Activated CD4-positive, alpha-beta T cell treated with anti-CD3 and anti-CD28 coated beads, Interleukin-2, amount 10 ng/mL, durations not matched to agents 7 days and 5 days (primary cell): ENCODE results near the gene VIM. TPM values are rescaled to one million over a fixed set of nuclear protein-coding genes. Genes with fewer than 3 reads are reported as not detected.

ENCODE experiments used
- CTCF ChIA-PET: fragments of 350-600 bp; sonication (Branson Sonifier 250); formaldehyde crosslinking; loops from one replicate; lab custom pipeline; 2021; ENCODE audit warnings: antibody characterized with exemption; lab: Charles Lee
- POLR2A ChIA-PET: fragments of 350-600 bp; sonication (Branson Sonifier 250); formaldehyde crosslinking; loops from one replicate; lab custom pipeline; 2021; ENCODE audit warnings: antibody characterized with exemption; lab: Charles Lee
- DNase-seq: peaks from one replicate; pipeline ENCODE4 v3.0.0-alpha.2; 2020
- H3K27ac Mint-ChIP-seq: one replicate; pipeline ENCODE4 v1.8.0; 2021; ENCODE audit warnings: mild to moderate bottlenecking, moderate library complexity, mixed read lengths
- H3K27me3 Mint-ChIP-seq: one replicate; pipeline ENCODE4 v1.8.0; 2021; ENCODE audit warnings: mixed read lengths
- H3K36me3 Mint-ChIP-seq: one replicate; pipeline ENCODE4 v1.8.0; 2021; ENCODE audit warnings: low read depth, mixed read lengths
- H3K4me1 Mint-ChIP-seq: one replicate; pipeline ENCODE4 v1.8.0; 2021; ENCODE audit warnings: mixed read lengths
- H3K4me3 Mint-ChIP-seq: one replicate; pipeline ENCODE4 v1.8.0; 2021; ENCODE audit warnings: mild to moderate bottlenecking, moderate library complexity, mixed read lengths
- H3K9me3 Mint-ChIP-seq: one replicate; pipeline ENCODE4 v1.8.0; 2021; ENCODE audit warnings: mixed read lengths
- total RNA-seq, 2 experiments: library from RNA; stranded (reverse); gene quantifications; one replicate each; pipeline ENCODE4 v1.2.3, GENCODE V29; 2021

The VIM gene
- total RNA-seq, 2 experiments from 2014 or later: 2,713 to 2,904 TPM

DNA sequence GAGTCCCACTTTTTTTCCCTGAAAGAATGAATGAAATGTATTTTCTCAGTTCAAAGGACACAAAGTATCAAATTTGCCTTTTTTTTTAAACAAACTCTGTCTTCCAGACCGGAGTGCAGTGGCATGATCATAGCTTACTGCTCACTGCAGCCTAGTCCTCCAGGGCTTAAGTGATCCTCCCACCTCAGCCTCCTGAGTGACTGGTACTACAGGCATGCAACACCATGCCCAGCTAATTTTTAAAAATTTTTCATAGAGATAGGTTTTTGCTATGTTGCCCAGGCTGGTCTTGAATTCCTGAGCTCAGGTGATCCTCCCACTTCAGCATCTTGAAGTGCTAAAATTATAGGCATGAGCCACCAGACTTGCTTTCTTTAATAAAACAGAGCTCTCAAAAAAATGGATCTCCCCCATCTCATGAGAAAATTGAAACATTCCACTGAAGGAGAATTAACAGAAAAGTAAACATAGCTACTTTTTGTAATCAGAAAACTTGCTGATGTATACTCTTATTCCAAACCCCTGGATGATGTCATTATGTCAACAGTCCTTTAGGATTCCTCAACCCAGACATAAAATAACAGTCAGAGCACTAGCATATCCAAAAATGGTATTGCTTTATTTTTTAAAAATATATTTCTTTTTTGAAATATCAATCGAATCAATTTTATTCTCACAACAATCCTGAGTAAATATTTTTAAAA, 14.2 kb upstream of the VIM start:
- Mint-ChIP-seq H3K4me3 (no peak overlapping the region), H3K27ac (no peak overlapping the region), H3K4me1 (peaks cover 48% of the 10 kb centered on the region), H3K9me3 (no peaks in the 10 kb centered on the region), H3K36me3 (peaks cover 25% of the 10 kb centered on the region), H3K27me3 (no peaks in the 10 kb centered on the region)
- ChIA-PET POLR2A (interaction anchor here (0.7 kb wide), 1 partner anchor 8 kb away, joined by 4 read pairs; no protein-coding TSS in a partner anchor), CTCF (interaction anchor here (0.9 to 1.2 kb wide), 2 partner anchors 8 to 17 kb away, joined by 3 read pairs; no protein-coding TSS in a partner anchor)
- no peak for DNase-seq

GRCh38 chr10:17214526-17214925, 13.5 kb upstream of the VIM start:
- Mint-ChIP-seq H3K27me3 (no peaks in the 10 kb centered on the region), H3K4me1 (peaks cover 43% of the 10 kb centered on the region), H3K4me3 (no peak overlapping the region), H3K27ac (no peak overlapping the region), H3K36me3 (peaks cover 25% of the 10 kb centered on the region), H3K9me3 (no peaks in the 10 kb centered on the region)
- DNase-seq: no peak
- ChIA-PET POLR2A (no interaction called here), CTCF (interaction anchor here (0.9 to 1.8 kb wide), 4 partner anchors 9 to 16 kb away, joined by 3 to 7 read pairs (median 4); partner anchors contain the start of genes TRDMT1 and VIM)

DNA sequence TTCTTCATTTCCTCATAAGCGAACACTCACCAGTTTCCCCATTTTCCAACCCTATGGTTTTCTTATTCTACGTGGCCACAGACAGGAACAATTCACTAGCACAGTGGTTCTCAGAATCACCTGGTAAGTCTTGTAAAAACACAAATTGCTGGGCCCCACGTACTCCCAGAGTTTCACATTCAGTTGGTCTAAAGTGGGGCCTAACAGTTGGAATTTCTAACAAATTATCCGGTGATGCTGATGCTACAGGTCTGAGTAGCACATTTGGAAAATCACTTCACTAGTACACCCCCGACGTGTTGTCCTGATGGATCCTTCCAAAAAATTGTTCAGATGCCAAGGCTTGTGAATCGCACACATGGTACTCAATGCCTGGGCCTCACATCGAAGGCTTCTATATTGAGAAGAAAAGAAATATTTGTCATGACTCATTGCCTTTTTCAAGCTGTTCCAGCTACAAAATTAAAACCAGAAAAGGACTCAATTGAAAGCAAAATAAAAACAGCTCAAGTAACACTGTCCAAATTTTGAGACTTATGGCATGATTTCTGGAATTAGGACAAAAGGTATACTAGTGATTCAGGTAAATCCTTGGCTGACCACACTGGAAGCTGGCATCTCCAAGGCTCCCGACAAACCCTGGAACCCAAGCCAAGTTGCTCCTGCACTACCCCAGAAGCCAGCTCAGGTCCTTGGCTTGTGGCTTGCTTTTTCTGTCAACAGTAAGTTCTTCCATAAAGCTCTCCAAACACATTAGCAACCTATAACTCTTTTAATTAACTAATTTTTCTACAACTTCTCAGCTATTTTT, 12.9 kb upstream of the VIM start:
- no peak overlapping the region for H3K4me3 Mint-ChIP-seq
- ChIA-PET CTCF (interaction anchor here (1.4 to 2.6 kb wide), 3 partner anchors 12 to 15 kb away, joined by 5 to 8 read pairs (median 7); partner anchors contain the start of genes TRDMT1 and VIM), POLR2A (interaction anchor here (0.7 to 1.1 kb wide), 3 partner anchors 14 to 420 kb away, joined by 3 to 8 read pairs (median 3); no protein-coding TSS in a partner anchor)
- peak overlapping the region; percentile 82 for H3K27ac Mint-ChIP-seq
- no peak for DNase-seq
- no peaks in the 10 kb centered on the region for H3K27me3 Mint-ChIP-seq
- H3K9me3 Mint-ChIP-seq: no peaks in the 10 kb centered on the region
- H3K36me3 Mint-ChIP-seq: peaks cover 25% of the 10 kb centered on the region
- H3K4me1 Mint-ChIP-seq: peaks cover 43% of the 10 kb centered on the region

DNA sequence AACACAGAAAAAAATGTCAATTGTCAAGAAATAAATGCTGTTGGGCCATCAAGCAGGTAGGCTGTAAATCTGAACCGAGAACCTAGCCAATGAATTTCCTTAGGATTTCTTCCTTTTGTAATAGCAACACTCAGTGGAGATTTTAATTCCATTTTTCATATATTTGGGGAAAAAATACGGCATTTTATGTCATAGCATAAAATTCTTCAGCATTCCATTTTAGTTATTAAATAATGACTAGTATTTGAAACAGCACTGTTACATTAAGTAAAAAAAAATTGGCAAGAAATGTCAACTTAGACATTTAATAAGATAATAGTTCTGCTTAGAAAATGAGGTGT, 12.3 kb upstream of the VIM start:
- DNase-seq: no peak
- H3K4me3 Mint-ChIP-seq: no peak overlapping the region
- peaks cover 25% of the 10 kb centered on the region for H3K36me3 Mint-ChIP-seq
- CTCF ChIA-PET: interaction anchor here (1.4 to 2.6 kb wide), 3 partner anchors 11 to 15 kb away, joined by 5 to 8 read pairs (median 7); partner anchors contain the start of genes TRDMT1 and VIM
- H3K9me3 Mint-ChIP-seq: no peaks in the 10 kb centered on the region
- H3K27ac Mint-ChIP-seq: peak overlapping the region; percentile 82
- H3K27me3 Mint-ChIP-seq: no peaks in the 10 kb centered on the region
- POLR2A ChIA-PET: interaction anchor here (0.7 to 1.1 kb wide), 2 partner anchors 13 to 78 kb away, joined by 3 to 8 read pairs; no protein-coding TSS in a partner anchor
- peaks cover 45% of the 10 kb centered on the region for H3K4me1 Mint-ChIP-seq

GRCh38 chr10:17216217-17216900, 11.7 kb upstream of the VIM start:
- Mint-ChIP-seq H3K27ac (peak overlapping the region; percentile 82), H3K9me3 (no peaks in the 10 kb centered on the region), H3K36me3 (peaks cover 25% of the 10 kb centered on the region), H3K27me3 (no peaks in the 10 kb centered on the region), H3K4me1 (peaks cover 48% of the 10 kb centered on the region), H3K4me3 (peak overlapping the region; percentile 48)
- DNase-seq: peak; percentile 58
- ChIA-PET POLR2A (interaction anchor here (0.6 to 1.1 kb wide), 3 partner anchors 10 to 78 kb away, joined by 3 to 8 read pairs (median 3); no protein-coding TSS in a partner anchor), CTCF (interaction anchor here (1.4 to 2.6 kb wide), 3 partner anchors 11 to 15 kb away, joined by 5 to 8 read pairs (median 7); partner anchors contain the start of genes TRDMT1 and VIM)

DNA sequence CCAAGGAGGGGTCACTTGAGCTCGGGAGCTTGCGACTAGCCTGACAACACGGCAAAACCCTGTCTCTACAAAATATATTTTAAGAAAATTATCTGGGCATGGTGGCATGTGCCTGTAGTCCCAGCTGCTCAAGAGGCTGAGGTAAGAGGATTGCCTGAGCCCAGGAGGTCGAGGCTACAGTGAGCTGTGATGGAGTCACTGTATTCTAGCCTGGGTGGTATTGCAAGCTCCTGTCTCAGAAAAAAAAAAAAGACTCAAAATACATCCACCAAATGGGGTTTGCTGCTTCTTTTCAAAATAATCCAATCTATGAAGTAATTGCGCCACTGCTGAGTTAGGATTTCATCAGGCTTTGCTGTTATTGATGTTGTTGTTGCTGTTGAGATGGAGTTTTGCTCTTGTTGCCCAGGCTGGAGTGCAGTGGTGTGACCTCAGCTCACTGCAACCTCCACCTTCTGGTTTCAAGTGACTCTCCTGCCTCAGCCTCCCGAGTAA, 11.1 kb upstream of the VIM start:
- peak overlapping the region; percentile 82 for H3K27ac Mint-ChIP-seq
- peaks cover 48% of the 10 kb centered on the region for H3K4me1 Mint-ChIP-seq
- no peaks in the 10 kb centered on the region for H3K9me3 Mint-ChIP-seq
- H3K36me3 Mint-ChIP-seq: peaks cover 25% of the 10 kb centered on the region
- no peak overlapping the region for H3K4me3 Mint-ChIP-seq
- POLR2A ChIA-PET: no interaction called here
- H3K27me3 Mint-ChIP-seq: no peaks in the 10 kb centered on the region
- CTCF ChIA-PET: interaction anchor here (2.6 kb wide), 1 partner anchor 13 kb away, joined by 8 read pairs; no protein-coding TSS in a partner anchor
- DNase-seq: no peak

- Mint-ChIP-seq H3K27me3 (no peaks in the 10 kb centered on the region), H3K4me1 (peaks cover 47% of the 10 kb centered on the region), H3K9me3 (no peaks in the 10 kb centered on the region), H3K4me3 (no peak overlapping the region), H3K36me3 (peaks cover 21% of the 10 kb centered on the region), H3K27ac (no peak overlapping the region)
- ChIA-PET POLR2A (no interaction called here), CTCF (no interaction called here)
- DNase-seq: no peak
These were observed 10.3 kb upstream of the VIM start for GRCh38 chr10:17217631-17218232.

- no peak for DNase-seq
- H3K4me1 Mint-ChIP-seq: peaks cover 40% of the 10 kb centered on the region
- no peak overlapping the region for H3K4me3 Mint-ChIP-seq
- H3K27me3 Mint-ChIP-seq: no peaks in the 10 kb centered on the region
- ChIA-PET POLR2A (no interaction called here), CTCF (interaction anchor here (1.4 kb wide), 1 partner anchor 9 kb away, joined by 9 read pairs; the partner anchor contains the start of gene VIM)
- peaks cover 20% of the 10 kb centered on the region for H3K36me3 Mint-ChIP-seq
- no peaks in the 10 kb centered on the region for H3K9me3 Mint-ChIP-seq
- H3K27ac Mint-ChIP-seq: no peak overlapping the region
These were observed 9.0 kb upstream of the VIM start for GRCh38 chr10:17219024-17219423.

GRCh38 chr10:17220652-17221100, 7.4 kb upstream of the VIM start:
- no peak overlapping the region for H3K27ac Mint-ChIP-seq
- no peak for DNase-seq
- H3K4me1 Mint-ChIP-seq: peaks cover 37% of the 10 kb centered on the region
- peaks cover 21% of the 10 kb centered on the region for H3K36me3 Mint-ChIP-seq
- peaks cover 2% of the 10 kb centered on the region for H3K27me3 Mint-ChIP-seq
- H3K9me3 Mint-ChIP-seq: no peaks in the 10 kb centered on the region
- POLR2A ChIA-PET: interaction anchor here (1.3 kb wide), 1 partner anchor 9 kb away, joined by 4 read pairs; no protein-coding TSS in a partner anchor
- CTCF ChIA-PET: interaction anchor here (0.6 to 1.9 kb wide), 3 partner anchors 9 to 80 kb away, joined by 3 to 6 read pairs (median 4); no protein-coding TSS in a partner anchor
- no peak overlapping the region for H3K4me3 Mint-ChIP-seq

GRCh38 chr10:17222329-17222728, 5.7 kb upstream of the VIM start:
- peaks cover 16% of the 10 kb centered on the region for H3K36me3 Mint-ChIP-seq
- H3K27ac Mint-ChIP-seq: no peak overlapping the region
- no peak for DNase-seq
- no peaks in the 10 kb centered on the region for H3K9me3 Mint-ChIP-seq
- CTCF ChIA-PET: no interaction called here
- H3K27me3 Mint-ChIP-seq: peaks cover 2% of the 10 kb centered on the region
- no peak overlapping the region for H3K4me3 Mint-ChIP-seq
- POLR2A ChIA-PET: no interaction called here
- peaks cover 39% of the 10 kb centered on the region for H3K4me1 Mint-ChIP-seq

GRCh38 chr10:17225808-17226207, 2.2 kb upstream of the VIM start:
- Mint-ChIP-seq H3K4me3 (no peak overlapping the region), H3K9me3 (no peaks in the 10 kb centered on the region), H3K27me3 (peaks cover 2% of the 10 kb centered on the region), H3K36me3 (peaks cover 26% of the 10 kb centered on the region), H3K27ac (no peak overlapping the region), H3K4me1 (peaks cover 36% of the 10 kb centered on the region)
- no peak for DNase-seq
- CTCF ChIA-PET: interaction anchor here (0.7 to 2.6 kb wide), 2 partner anchors 10 to 31 kb away, joined by 3 to 7 read pairs; no protein-coding TSS in a partner anchor
- POLR2A ChIA-PET: no interaction called here
